ENCODE data around the gene CNTN4.

Gene CNTN4

DNA sequence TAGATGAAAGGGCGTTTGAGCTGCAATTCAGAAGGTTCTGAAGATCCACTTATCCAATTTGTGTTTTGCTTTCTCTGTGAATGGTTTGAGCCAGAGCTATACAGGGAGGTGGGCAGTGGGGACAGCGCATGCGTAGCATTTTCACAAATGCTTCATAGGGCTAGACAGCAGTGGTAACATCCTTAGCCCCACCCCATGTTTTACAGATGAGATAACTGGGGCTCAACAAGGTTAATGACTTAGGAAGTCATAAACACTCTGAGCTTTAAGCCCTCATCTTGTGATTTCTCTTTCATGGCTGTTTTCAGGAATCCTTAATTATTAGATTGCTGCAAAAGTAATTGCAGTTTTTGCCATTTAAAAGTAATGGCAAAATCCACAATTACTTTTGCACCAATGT is 602.8 kb downstream of the CNTN4 start:
- Histone ChIP-seq H3K4me1 (ENCODE audit: low read length) (no peaks in the 10 kb centered on the region), H4K20me1 (ENCODE audit: insufficient read depth, low read length) (no peaks in the 10 kb centered on the region), H3K79me2 (ENCODE audit: low read length) (no peaks in the 10 kb centered on the region), H3K27ac (ENCODE audit: low read length) (no peak overlapping the region), H3K4me2 (ENCODE audit: low read depth, low read length) (no peak overlapping the region), H3K27me3 (replicated peaks; ENCODE audit: insufficient read depth, low read length) (no peaks in the 10 kb centered on the region), H3K36me3 (replicated peaks; ENCODE audit: insufficient read depth, low read length) (no peaks in the 10 kb centered on the region), H3K4me3 (ENCODE audit: low read length) (no peak overlapping the region), H3K9ac (ENCODE audit: low read length) (no peak overlapping the region), H3F3A (ENCODE audit: insufficient read depth, low read length) (no peaks in the 10 kb centered on the region), H3K9me2 (replicated peaks; ENCODE audit: insufficient read depth, low read length) (no peaks in the 10 kb centered on the region), H3K9me3 (replicated peaks; ENCODE audit: insufficient read depth, low read length) (no peaks in the 10 kb centered on the region), H2AFZ (ENCODE audit: low read length) (no peak overlapping the region)
- TF ChIP-seq EZH2phosphoT487 (IDR thresholded peaks at IDR 0.05; ENCODE audit: low read length) (no peak), EZH2 (optimal IDR thresholded peaks at IDR 0.05; ENCODE audit: low read depth, low read length) (no peak), CTCF (IDR thresholded peaks at IDR 0.05; ENCODE audit: low read length) (no peak)
- DNase-seq: no peak

DNA sequence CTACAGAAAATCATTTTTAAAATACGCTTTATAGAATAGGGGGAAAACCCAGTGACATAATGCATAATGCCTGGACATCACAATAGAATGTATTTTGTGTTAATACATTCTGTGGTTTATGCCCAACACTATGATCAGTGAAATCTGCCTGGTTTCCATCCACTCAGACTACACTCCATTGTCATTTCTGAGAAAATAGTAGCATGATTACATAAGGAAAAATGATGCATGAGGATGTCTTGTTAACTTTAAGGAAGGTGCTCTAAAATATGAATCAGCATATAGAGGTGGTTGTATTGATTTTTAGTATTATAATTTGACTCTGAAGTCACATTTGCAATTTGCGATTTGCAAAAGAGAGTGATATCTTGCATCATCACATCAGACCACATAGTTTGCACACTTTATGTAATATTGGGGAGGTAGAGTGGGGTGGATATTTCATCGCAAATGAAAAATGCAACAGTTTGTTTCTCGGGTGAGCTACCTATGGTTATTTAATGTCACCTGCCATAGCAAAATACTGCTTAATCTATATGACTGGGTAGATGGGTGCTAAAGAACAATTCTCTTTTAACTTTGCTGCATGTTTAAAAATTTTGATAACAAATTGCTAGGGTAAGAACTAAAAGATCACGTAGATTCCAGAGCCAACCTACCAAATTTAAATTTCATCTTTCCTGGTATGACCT is 607.6 kb downstream of the CNTN4 start:
- no peaks in the 10 kb centered on the region for H3K9me2 ChIP-seq (replicated peaks; ENCODE audit: insufficient read depth, low read length)
- H3F3A ChIP-seq (ENCODE audit: insufficient read depth, low read length): no peaks in the 10 kb centered on the region
- DNase-seq: no peak
- H3K9ac ChIP-seq (ENCODE audit: low read length): no peak overlapping the region
- no peak overlapping the region for H3K4me2 ChIP-seq (ENCODE audit: low read depth, low read length)
- H3K36me3 ChIP-seq (replicated peaks; ENCODE audit: insufficient read depth, low read length): no peaks in the 10 kb centered on the region
- no peaks in the 10 kb centered on the region for H3K27me3 ChIP-seq (replicated peaks; ENCODE audit: insufficient read depth, low read length)
- TF ChIP-seq CTCF (IDR thresholded peaks at IDR 0.05; ENCODE audit: low read length) (no peak), EZH2 (optimal IDR thresholded peaks at IDR 0.05; ENCODE audit: low read depth, low read length) (no peak), EZH2phosphoT487 (IDR thresholded peaks at IDR 0.05; ENCODE audit: low read length) (no peak)
- no peaks in the 10 kb centered on the region for H3K79me2 ChIP-seq (ENCODE audit: low read length)
- no peaks in the 10 kb centered on the region for H3K4me1 ChIP-seq (ENCODE audit: low read length)
- no peak overlapping the region for H3K4me3 ChIP-seq (ENCODE audit: low read length)
- no peak overlapping the region for H2AFZ ChIP-seq (ENCODE audit: low read length)
- H3K9me3 ChIP-seq (replicated peaks; ENCODE audit: insufficient read depth, low read length): no peaks in the 10 kb centered on the region
- H4K20me1 ChIP-seq (ENCODE audit: insufficient read depth, low read length): no peaks in the 10 kb centered on the region
- H3K27ac ChIP-seq (ENCODE audit: low read length): no peak overlapping the region

DNA sequence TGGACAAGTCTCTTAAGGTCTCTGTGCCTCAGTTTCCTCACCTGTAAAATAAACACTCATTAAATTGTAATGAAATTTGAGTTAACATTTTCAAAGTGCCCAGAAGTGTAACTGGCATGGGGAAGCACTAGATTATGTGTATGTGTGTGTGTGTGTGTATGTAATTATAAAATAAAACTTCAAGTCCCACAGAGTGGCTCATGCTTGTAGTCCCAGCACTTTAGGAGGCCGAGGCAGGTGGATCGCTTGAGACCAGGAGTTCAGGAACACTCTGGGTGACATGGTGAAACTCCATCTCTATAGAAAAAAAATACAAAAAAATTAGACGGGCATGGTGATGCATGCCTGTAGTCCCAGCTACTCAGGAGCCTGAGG is 608.2 kb downstream of the CNTN4 start:
- Histone ChIP-seq H3K4me3 (ENCODE audit: low read length) (no peak overlapping the region), H3K27ac (ENCODE audit: low read length) (no peak overlapping the region), H2AFZ (ENCODE audit: low read length) (no peak overlapping the region), H3F3A (ENCODE audit: insufficient read depth, low read length) (no peaks in the 10 kb centered on the region), H3K9me3 (replicated peaks; ENCODE audit: insufficient read depth, low read length) (no peaks in the 10 kb centered on the region), H3K9ac (ENCODE audit: low read length) (no peak overlapping the region), H3K79me2 (ENCODE audit: low read length) (no peaks in the 10 kb centered on the region), H3K36me3 (replicated peaks; ENCODE audit: insufficient read depth, low read length) (no peaks in the 10 kb centered on the region), H3K27me3 (replicated peaks; ENCODE audit: insufficient read depth, low read length) (no peaks in the 10 kb centered on the region), H3K9me2 (replicated peaks; ENCODE audit: insufficient read depth, low read length) (no peaks in the 10 kb centered on the region), H4K20me1 (ENCODE audit: insufficient read depth, low read length) (no peaks in the 10 kb centered on the region), H3K4me1 (ENCODE audit: low read length) (no peaks in the 10 kb centered on the region), H3K4me2 (ENCODE audit: low read depth, low read length) (no peak overlapping the region)
- no peak for DNase-seq
- TF ChIP-seq EZH2 (optimal IDR thresholded peaks at IDR 0.05; ENCODE audit: low read depth, low read length): no peak
- TF ChIP-seq CTCF (IDR thresholded peaks at IDR 0.05; ENCODE audit: low read length): no peak
- TF ChIP-seq EZH2phosphoT487 (IDR thresholded peaks at IDR 0.05; ENCODE audit: low read length): no peak
